GM19455 (cell line): ENCODE results near the gene PEX6.
A peak's percentile ranks its signal among the peaks of the same experiment; 100 is the strongest.

Source experiments
- ATAC-seq: cut with Tn5 transposase; IDR thresholded peaks from one replicate; pipeline ENCODE4 v1.9.1; 2021; ENCODE audit not compliant: unreplicated experiment

Gene PEX6

DNA sequence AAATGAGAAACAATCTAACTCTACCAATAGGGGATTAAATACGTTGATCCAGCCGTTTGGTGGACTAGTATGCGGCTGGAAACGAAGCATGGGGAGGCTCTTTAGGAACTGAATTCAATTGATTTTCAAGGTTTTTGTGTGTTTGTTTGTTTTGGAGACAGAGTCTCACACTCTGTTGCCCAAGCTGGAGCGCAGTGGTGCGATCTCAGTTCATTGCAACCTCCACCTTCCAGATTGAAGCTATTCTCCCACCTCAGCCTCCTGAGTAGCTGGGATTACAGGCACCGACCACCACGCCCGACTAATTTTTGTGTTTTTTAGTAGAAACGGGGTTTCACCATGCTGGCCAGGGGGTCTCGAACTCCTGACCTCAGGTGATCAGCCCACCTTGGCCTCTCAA lies 42.6 kb downstream of the PEX6 start:
- no peak for ATAC-seq

DNA sequence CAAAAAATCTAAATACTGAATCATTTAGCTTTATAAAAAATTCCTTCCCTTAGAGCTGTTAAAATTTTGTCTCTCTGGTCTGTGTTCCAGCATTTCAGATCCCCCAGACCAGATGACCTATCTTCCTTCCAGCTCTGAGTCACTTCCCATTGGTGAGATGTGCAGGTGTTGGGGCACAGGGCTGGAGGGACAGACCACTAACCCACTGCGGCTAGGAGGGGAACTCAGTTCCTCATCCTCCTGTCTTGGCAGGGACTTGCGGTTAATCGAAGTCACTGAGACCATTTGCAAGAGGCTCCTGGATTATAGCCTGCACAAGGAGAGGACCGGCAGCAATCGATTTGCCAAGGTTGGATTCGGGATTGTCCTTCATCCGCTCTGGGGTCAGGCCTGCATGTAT lies 43.7 kb downstream of the PEX6 start:
- no peak for ATAC-seq

GRCh38 chr6:42933205-42933604 lies 45.8 kb downstream of the PEX6 start:
- no peak for ATAC-seq

GRCh38 chr6:42932412-42932811 lies 46.6 kb downstream of the PEX6 start:
- no peak for ATAC-seq

GRCh38 chr6:42929821-42930360 lies 49.1 kb downstream of the PEX6 start:
- ATAC-seq, result peak; percentile 46

DNA sequence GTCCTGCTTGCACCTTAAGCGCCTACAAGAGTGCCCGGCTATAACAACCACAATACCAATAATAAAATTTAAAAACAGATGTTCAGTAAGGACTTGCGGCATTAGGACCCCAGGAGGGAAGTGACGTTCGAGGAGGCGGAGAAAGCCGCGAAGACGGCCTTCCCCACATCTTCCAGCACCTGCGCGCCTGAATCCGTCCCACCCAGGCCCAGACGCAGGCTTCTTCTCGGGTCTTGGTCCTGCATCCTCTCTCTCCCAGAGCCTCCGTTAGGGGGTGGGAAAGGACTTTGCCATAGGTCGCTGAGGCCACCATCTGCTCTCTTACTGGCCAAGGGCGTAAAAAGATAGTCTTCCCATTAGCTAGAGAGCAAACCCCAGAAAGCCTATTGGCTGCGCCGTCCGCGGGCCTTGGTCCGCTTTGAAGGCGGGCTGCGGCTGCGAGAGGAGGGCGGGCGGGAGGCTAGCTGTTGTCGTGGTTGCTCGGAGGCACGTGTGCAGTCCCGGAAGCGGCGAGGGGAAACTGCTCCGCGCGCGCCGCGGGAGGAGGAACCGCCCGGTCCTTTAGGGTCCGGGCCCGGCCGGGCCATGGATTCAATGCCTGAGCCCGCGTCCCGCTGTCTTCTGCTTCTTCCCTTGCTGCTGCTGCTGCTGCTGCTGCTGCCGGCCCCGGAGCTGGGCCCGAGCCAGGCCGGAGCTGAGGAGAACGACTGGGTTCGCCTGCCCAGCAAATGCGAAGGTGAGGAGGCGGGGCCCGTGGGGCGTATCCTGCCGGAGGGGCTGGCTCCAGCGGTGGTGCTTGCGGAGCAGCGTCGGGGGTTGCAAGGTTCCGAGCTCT lies 49.8 kb downstream of the PEX6 start, which contains the start of gene CNPY3:
CNPY3 (plus strand) TSS at position 495 of the 835 bp plus-strand sequence; CDS start at position 586, 91 bp downstream.
- peak; percentile 71 for ATAC-seq

- no peak for ATAC-seq
These were observed 53.6 kb downstream of the PEX6 start for GRCh38 chr6:42925248-42925857.

DNA sequence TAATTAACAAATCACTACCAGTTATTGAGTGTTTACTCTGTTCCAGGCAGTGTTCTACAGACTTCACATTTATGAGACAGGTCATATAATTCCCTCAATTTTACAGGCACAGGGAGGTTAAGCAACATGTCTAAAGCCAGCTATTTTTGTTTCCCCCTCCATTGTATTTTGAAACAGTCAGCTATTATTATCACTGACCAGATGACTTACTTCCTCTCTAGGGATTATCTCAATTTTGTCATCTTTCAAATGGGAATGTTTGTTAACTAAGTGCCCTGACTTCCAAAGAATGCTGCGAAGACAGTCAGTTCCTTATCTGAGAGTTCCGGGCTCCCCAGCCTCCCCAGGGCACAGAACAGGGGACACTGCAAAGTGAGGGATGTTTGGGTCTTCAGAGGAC lies 55.3 kb downstream of the PEX6 start:
- ATAC-seq, result no peak

- no peak for ATAC-seq
These were observed 57.2 kb downstream of the PEX6 start for GRCh38 chr6:42921801-42922200.

DNA sequence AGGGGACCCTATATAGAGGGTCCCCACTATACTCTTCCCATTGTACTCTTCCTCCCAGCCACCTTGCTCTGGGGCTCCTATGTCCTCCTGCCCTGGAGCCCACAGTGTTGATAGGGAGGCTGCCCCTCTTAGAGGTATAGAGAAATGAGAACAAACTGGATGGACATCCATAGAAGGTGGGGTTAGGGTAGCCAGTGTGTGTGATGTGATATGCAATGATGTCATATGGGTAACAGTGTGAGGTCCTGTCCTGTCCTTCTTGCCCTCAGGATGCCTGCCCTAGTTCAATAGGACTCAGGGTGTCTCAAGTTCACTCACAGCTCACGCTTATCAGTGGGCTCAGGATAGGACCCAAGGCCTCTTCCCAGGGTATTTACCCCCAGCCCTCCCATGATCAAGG lies 62.7 kb downstream of the PEX6 start:
- ATAC-seq, result no peak

DNA sequence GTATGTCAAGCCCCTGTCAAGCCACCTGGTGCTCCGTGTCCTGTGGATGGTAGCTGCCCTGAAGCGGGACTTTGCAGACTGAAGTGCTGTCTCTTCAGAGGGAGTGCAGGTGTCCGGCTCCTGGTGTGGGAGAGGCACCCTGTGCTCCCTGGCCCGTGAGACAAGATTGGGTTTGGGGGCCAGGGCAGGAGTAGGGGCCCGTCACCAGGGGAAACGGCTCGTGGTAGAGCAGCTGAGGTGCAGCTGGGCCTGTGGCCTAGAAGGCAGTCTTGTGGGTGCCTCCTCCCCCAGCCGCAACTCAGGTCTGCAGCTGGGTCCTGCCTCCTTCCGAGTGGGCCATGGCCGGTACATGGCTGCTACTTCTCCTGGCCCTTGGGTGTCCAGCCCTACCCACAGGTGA lies 63.2 kb downstream of the PEX6 start, which contains the start of gene PTCRA:
PTCRA (plus strand) TSS at position 322 of the 400 bp plus-strand sequence; CDS start at position 339, 17 bp downstream.
- ATAC-seq, result no peak

GRCh38 chr6:42914546-42914945 lies 64.4 kb downstream of the PEX6 start:
- ATAC-seq, result no peak
